ENCODE results near the gene ARMC12. TPM values are rescaled to one million over a fixed set of nuclear protein-coding genes. Genes with fewer than 3 reads are reported as not detected.

ARMC12 gene
- total and polyA plus RNA-seq, 2 of the 4 experiments (the other 2 are of a cell fraction), result 0.18 to 0.74 TPM

- H2AK5ac ChIP-seq (ENCODE audit: low read depth, low read length), result no peak overlapping the region
- ATAC-seq (ENCODE audit: low read depth), result no peak
- no peak overlapping the region for H3K56ac ChIP-seq (ENCODE audit: extremely low read depth, insufficient read depth, low read length)
- H3K27ac ChIP-seq (ENCODE audit: insufficient read depth, low read length), result no peak overlapping the region
- H4K5ac ChIP-seq (ENCODE audit: low read depth, low read length), result no peak overlapping the region
- intact Hi-C loops (cut with micrococcal nuclease) (no loop called here), dilution Hi-C loops (cut with HindIII; ENCODE audit: low sequenced_read_pairs, unreplicated experiment) (no loop called here), in situ Hi-C loops (cut with MboI; ENCODE audit: low sequenced_read_pairs) (no loop called here)
- no TSS peak for BruUV-seq (replicated peaks)
- no peak overlapping the region for H2BK15ac ChIP-seq (ENCODE audit: low read depth, low read length)
- ChIA-PET CTCF (no interaction called here), POLR2A (ENCODE audit: unreplicated experiment) (no interaction called here)
- H2AK9ac ChIP-seq (replicated peaks; ENCODE audit: low read depth, low read length, poor library complexity), result no peak overlapping the region
- TF ChIP-seq MAFK (IDR thresholded peaks at IDR 0.05; ENCODE audit: low read depth, low read length), result no peak
- TF ChIP-seq MXI1 (IDR thresholded peaks at IDR 0.05; ENCODE audit: borderline replicate concordance, low read depth, low read length), result no peak
- no peak for TF ChIP-seq RFX5 (IDR thresholded peaks at IDR 0.05; ENCODE audit: low read depth, low read length)
- no peak for TF ChIP-seq RAD21 (IDR thresholded peaks at IDR 0.05; ENCODE audit: low read length)
- TF ChIP-seq MAZ (IDR thresholded peaks at IDR 0.05; ENCODE audit: borderline replicate concordance, low read depth, low read length), result no peak
- peak overlapping the region; percentile 17; the same call in 1 of the 2 replicates for H3K4ac ChIP-seq (ENCODE audit: low read depth, low read length)
- no peak overlapping the region for H3K14ac ChIP-seq (replicated peaks; ENCODE audit: low read depth, low read length)
- H3K9me1 ChIP-seq (ENCODE audit: insufficient read depth, low read length), result peaks cover 11% of the 10 kb centered on the region
- no peak for DNase-seq
- peak overlapping the region; percentile 55 for H2AFZ ChIP-seq (replicated peaks; ENCODE audit: low read length, poor library complexity)
- H2BK5ac ChIP-seq (ENCODE audit: low read depth, low read length, poor library complexity, severe bottlenecking), result no peak overlapping the region
- no peak overlapping the region for H4K91ac ChIP-seq (ENCODE audit: insufficient read depth, low read depth, low read length)
- peaks cover 19% of the 10 kb centered on the region for H3K4me1 ChIP-seq (ENCODE audit: control insufficient read depth, insufficient read depth, low read length)
- no peak overlapping the region for H3K4me2 ChIP-seq (ENCODE audit: low read depth, low read length)
- no peak overlapping the region for H3K9ac ChIP-seq (ENCODE audit: low read depth, low read length)
- no peak overlapping the region for H3K4me3 ChIP-seq (ENCODE audit: insufficient read depth, low read depth, low read length)
- H2BK20ac ChIP-seq (ENCODE audit: low read depth, low read length), result no peak overlapping the region
- WGBS, 2 experiments (ENCODE audit: extremely low coverage in 2 of 2, insufficient read length in 1 of 2), result 73% methylated on average over 10 of the region's 19 CpGs; no CpG with 5 or more reads in 1 of the 2 experiments
- H4K20me1 ChIP-seq (ENCODE audit: insufficient read depth, low read length), result no peaks in the 10 kb centered on the region
- peaks cover 0 to 8% of the 10 kb centered on the region in 2 experiments; a peak in 1 of 4 replicates for H3K79me1 ChIP-seq (ENCODE audit: low read depth in 1 of 2, low read length in 2 of 2)
- H3K9me3 ChIP-seq (ENCODE audit: control insufficient read depth, insufficient read depth, low read length), result no peaks in the 10 kb centered on the region
- H3K23ac ChIP-seq (ENCODE audit: low read depth, low read length), result no peak overlapping the region
- H4K8ac ChIP-seq (ENCODE audit: low read depth in 2 of 2, low read length in 2 of 2), result no peak overlapping the region
- no peaks in the 10 kb centered on the region for H3K36me3 ChIP-seq (ENCODE audit: control insufficient read depth, insufficient read depth, low read length)
- peaks cover 4% of the 10 kb centered on the region; the same call in 1 of the 2 replicates for H3K27me3 ChIP-seq (ENCODE audit: control insufficient read depth, insufficient read depth, low read length)
- no peak overlapping the region for H3K18ac ChIP-seq (ENCODE audit: low read depth, low read length)
- H2BK120ac ChIP-seq (ENCODE audit: low read depth, low read length), result no peak overlapping the region
These were observed 19.1 kb upstream of the ARMC12 start for GRCh38 chr6:35717449-35718374.
